Measurements from ENCODE around the gene LY6G6F. TPM values are rescaled to one million over a fixed set of nuclear protein-coding genes. Genes with fewer than 3 reads are reported as not detected.

Gene LY6G6F
- total and polyA plus RNA-seq, 2 of the 13 experiments (the other 11 are each of a cell fraction or from before 2014, with no cell fraction given): not detected

- peak; percentile 66; the same call in 1 of the 2 replicates for TF ChIP-seq THAP8 (CRISPR knock-in tag; IDR thresholded peaks at IDR 0.05; ENCODE audit: borderline replicate concordance)
- no peak for TF ChIP-seq ZMAT5 (CRISPR knock-in tag; IDR thresholded peaks at IDR 0.05; ENCODE audit: borderline replicate concordance, low read depth)
- TF ChIP-seq TRIM22 (IDR thresholded peaks at IDR 0.05): no peak
- peak; percentile 11; the same call in 1 of the 2 replicates for TF ChIP-seq MIER2 (CRISPR knock-in tag; IDR thresholded peaks at IDR 0.05)
- no peak for TF ChIP-seq GTF3A (CRISPR knock-in tag; conservative IDR thresholded peaks at IDR 0.05)
- TF ChIP-seq PBX3 (CRISPR knock-in tag; IDR thresholded peaks at IDR 0.05; ENCODE audit: borderline replicate concordance): no peak; the same call in 1 of the 2 replicates
- no peak for TF ChIP-seq HMGA1 (CRISPR knock-in tag; conservative IDR thresholded peaks at IDR 0.05)
- TF ChIP-seq ZNF710 (CRISPR knock-in tag; IDR thresholded peaks at IDR 0.05; ENCODE audit: borderline replicate concordance): peak; percentile 86; the same call in 1 of the 2 replicates
- no peak for TF ChIP-seq PAWR (CRISPR knock-in tag; IDR thresholded peaks at IDR 0.05; ENCODE audit: borderline replicate concordance)
- no peak for TF ChIP-seq SYNCRIP (IDR thresholded peaks at IDR 0.05; ENCODE audit: insufficient read depth, low read depth, low read length)
- TF ChIP-seq XRCC5 (optimal IDR thresholded peaks at IDR 0.05; ENCODE audit: low read length): peak; percentile 87
- TF ChIP-seq ZHX2 (IDR thresholded peaks at IDR 0.05; ENCODE audit: low read depth): peak; percentile 85
- TF ChIP-seq ZHX2 (CRISPR knock-in tag; IDR thresholded peaks at IDR 0.05; ENCODE audit: borderline replicate concordance): no peak
- no peak for TF ChIP-seq HMG20B (CRISPR knock-in tag; conservative IDR thresholded peaks at IDR 0.05)
- no peak for TF ChIP-seq NFIB (CRISPR knock-in tag; IDR thresholded peaks at IDR 0.05; ENCODE audit: borderline replicate concordance)
- TF ChIP-seq ZNF839 (CRISPR knock-in tag; IDR thresholded peaks at IDR 0.05; ENCODE audit: borderline replicate concordance): no peak
These were observed 3.6 kb upstream of the LY6G6F start, which contains the start of gene ABHD16A (continued) for GRCh38 chr6:31702819-31703716.
